ENCODE measurements around the gene CRYGB. TPM values are rescaled to one million over a fixed set of nuclear protein-coding genes. Genes with fewer than 3 reads are reported as not detected.

Gene CRYGB
- total and polyA plus RNA-seq, 2 of the 4 experiments (the other 2 are of a cell fraction): not detected

DNA sequence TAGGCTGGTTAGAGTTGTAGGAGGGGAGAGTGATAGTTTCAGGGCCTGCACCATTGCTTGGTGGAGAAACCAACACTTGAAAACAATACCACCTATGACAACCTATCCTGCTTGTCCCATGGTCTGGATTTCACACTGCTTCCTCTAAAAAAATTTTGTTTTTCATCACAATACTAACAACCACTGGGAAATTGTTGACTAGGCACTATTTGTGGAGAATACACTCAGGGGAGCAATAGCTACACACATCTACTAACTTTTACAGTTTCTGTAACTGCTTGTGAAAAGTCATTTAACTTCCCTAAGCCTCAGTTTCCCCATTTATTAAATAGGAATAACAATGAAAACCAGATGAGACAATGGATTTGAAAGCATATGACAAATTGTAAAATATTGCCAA, 4.1 kb upstream of the CRYGB start:
- H2BK5ac ChIP-seq (ENCODE audit: low read depth, low read length, poor library complexity, severe bottlenecking): no peak overlapping the region
- no peak overlapping the region for H3K56ac ChIP-seq (ENCODE audit: extremely low read depth, insufficient read depth, low read length)
- no peaks in the 10 kb centered on the region for H4K20me1 ChIP-seq (ENCODE audit: insufficient read depth, low read length)
- H3K9me3 ChIP-seq (ENCODE audit: control insufficient read depth, insufficient read depth, low read length): no peaks in the 10 kb centered on the region
- ATAC-seq (ENCODE audit: low read depth) (no peak), DNase-seq (no peak)
- no peaks in the 10 kb centered on the region for H3K36me3 ChIP-seq (ENCODE audit: control insufficient read depth, insufficient read depth, low read length)
- H3K4ac ChIP-seq (ENCODE audit: low read depth, low read length): no peak overlapping the region
- POLR2A ChIA-PET (ENCODE audit: unreplicated experiment): no interaction called here
- H3K4me2 ChIP-seq (ENCODE audit: low read depth, low read length): no peak overlapping the region
- H2BK120ac ChIP-seq (ENCODE audit: low read depth, low read length): no peak overlapping the region
- CTCF ChIA-PET: no interaction called here
- H2BK20ac ChIP-seq (ENCODE audit: low read depth, low read length): no peak overlapping the region
- H3K18ac ChIP-seq (ENCODE audit: low read depth, low read length): no peak overlapping the region
- no peaks in the 10 kb centered on the region for H3K9me1 ChIP-seq (ENCODE audit: insufficient read depth, low read length)
- H2AK9ac ChIP-seq (replicated peaks; ENCODE audit: low read depth, low read length, poor library complexity): no peak overlapping the region
- H4K91ac ChIP-seq (ENCODE audit: insufficient read depth, low read depth, low read length): no peak overlapping the region
- in situ Hi-C loops (cut with MboI; ENCODE audit: low sequenced_read_pairs): no loop called here
- dilution Hi-C loops (cut with HindIII; ENCODE audit: low sequenced_read_pairs, unreplicated experiment): no loop called here
- TF ChIP-seq, protein P1, sequence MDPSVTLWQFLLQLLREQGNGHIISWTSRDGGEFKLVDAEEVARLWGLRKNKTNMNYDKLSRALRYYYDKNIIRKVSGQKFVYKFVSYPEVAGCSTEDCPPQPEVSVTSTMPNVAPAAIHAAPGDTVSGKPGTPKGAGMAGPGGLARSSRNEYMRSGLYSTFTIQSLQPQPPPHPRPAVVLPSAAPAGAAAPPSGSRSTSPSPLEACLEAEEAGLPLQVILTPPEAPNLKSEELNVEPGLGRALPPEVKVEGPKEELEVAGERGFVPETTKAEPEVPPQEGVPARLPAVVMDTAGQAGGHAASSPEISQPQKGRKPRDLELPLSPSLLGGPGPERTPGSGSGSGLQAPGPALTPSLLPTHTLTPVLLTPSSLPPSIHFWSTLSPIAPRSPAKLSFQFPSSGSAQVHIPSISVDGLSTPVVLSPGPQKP (IDR thresholded peaks at IDR 0.05; ENCODE audit: borderline replicate concordance, low read depth, low read length): no peak
- TF ChIP-seq, protein P2, sequence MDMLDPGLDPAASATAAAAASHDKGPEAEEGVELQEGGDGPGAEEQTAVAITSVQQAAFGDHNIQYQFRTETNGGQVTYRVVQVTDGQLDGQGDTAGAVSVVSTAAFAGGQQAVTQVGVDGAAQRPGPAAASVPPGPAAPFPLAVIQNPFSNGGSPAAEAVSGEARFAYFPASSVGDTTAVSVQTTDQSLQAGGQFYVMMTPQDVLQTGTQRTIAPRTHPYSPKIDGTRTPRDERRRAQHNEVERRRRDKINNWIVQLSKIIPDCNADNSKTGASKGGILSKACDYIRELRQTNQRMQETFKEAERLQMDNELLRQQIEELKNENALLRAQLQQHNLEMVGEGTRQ (IDR thresholded peaks at IDR 0.05; ENCODE audit: low read depth, low read length): no peak
- TF ChIP-seq CEBPB (IDR thresholded peaks at IDR 0.05; ENCODE audit: low read depth, low read length): no peak
- TF ChIP-seq MXI1 (IDR thresholded peaks at IDR 0.05; ENCODE audit: borderline replicate concordance, low read depth, low read length): no peak
- TF ChIP-seq, protein P3, sequence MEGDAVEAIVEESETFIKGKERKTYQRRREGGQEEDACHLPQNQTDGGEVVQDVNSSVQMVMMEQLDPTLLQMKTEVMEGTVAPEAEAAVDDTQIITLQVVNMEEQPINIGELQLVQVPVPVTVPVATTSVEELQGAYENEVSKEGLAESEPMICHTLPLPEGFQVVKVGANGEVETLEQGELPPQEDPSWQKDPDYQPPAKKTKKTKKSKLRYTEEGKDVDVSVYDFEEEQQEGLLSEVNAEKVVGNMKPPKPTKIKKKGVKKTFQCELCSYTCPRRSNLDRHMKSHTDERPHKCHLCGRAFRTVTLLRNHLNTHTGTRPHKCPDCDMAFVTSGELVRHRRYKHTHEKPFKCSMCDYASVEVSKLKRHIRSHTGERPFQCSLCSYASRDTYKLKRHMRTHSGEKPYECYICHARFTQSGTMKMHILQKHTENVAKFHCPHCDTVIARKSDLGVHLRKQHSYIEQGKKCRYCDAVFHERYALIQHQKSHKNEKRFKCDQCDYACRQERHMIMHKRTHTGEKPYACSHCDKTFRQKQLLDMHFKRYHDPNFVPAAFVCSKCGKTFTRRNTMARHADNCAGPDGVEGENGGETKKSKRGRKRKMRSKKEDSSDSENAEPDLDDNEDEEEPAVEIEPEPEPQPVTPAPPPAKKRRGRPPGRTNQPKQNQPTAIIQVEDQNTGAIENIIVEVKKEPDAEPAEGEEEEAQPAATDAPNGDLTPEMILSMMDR (conservative IDR thresholded peaks at IDR 0.05; ENCODE audit: low read depth, low read length): no peak
- TF ChIP-seq MAFK (IDR thresholded peaks at IDR 0.05; ENCODE audit: low read depth, low read length): peak; percentile 40
- no peak for TF ChIP-seq BHLHE40 (IDR thresholded peaks at IDR 0.05; ENCODE audit: low read depth, low read length)
- H3K27ac ChIP-seq (ENCODE audit: insufficient read depth, low read length): no peak overlapping the region
- H3K27me3 ChIP-seq (ENCODE audit: control insufficient read depth, insufficient read depth, low read length): 0 out of 2 replicates have a peak, but pooled peaks cover 1% of the 10 kb centered on the region
- no peaks in the 10 kb centered on the region for H3K79me1 ChIP-seq (ENCODE audit: low read depth in 1 of 2, low read length in 2 of 2)
- no peak overlapping the region for H3K23ac ChIP-seq (ENCODE audit: low read depth, low read length)
- H2AK5ac ChIP-seq (ENCODE audit: low read depth, low read length): no peak overlapping the region
- no peak overlapping the region for H3K9ac ChIP-seq (ENCODE audit: low read depth, low read length)
- H4K5ac ChIP-seq (ENCODE audit: low read depth, low read length): no peak overlapping the region
- H3K4me1 ChIP-seq (ENCODE audit: control insufficient read depth, insufficient read depth, low read length): no peaks in the 10 kb centered on the region
- no peak overlapping the region for H3K14ac ChIP-seq (replicated peaks; ENCODE audit: low read depth, low read length)
- no TSS peak for BruUV-seq (replicated peaks)
- H4K8ac ChIP-seq (ENCODE audit: low read depth in 2 of 2, low read length in 2 of 2): no peak overlapping the region
- no peak overlapping the region for H2AFZ ChIP-seq (replicated peaks; ENCODE audit: low read length, poor library complexity)
- intact Hi-C loops (cut with micrococcal nuclease): loop anchor here (1.0 kb wide), 1 partner anchor 40 kb away; no protein-coding TSS in a partner anchor
- no peak overlapping the region for H2BK15ac ChIP-seq (ENCODE audit: low read depth, low read length)
- no peak overlapping the region for H3K4me3 ChIP-seq (ENCODE audit: insufficient read depth, low read depth, low read length)

All from IMR-90 (cell line).